ENCODE data around the gene ECD.

DNA sequence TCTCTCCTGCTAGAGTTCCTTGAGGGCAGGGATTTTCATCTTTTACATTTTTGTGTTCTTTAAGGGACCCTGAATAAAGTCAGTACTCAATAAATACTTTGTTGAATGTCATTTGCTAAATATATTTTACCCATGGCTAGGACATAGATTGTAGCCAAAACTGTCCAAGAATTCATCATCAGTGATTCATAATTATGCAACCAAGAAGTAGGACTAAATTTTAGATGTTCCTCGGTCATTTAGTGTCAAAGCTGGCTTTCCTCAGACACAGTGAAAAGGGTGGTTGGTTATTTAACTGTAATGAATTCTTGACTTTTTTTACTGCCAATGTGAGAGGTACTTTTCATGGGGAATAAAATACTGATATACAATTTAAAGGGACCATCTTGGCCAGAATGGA lies 54.3 kb downstream of the ECD start:
- TF ChIP-seq, protein P1, sequence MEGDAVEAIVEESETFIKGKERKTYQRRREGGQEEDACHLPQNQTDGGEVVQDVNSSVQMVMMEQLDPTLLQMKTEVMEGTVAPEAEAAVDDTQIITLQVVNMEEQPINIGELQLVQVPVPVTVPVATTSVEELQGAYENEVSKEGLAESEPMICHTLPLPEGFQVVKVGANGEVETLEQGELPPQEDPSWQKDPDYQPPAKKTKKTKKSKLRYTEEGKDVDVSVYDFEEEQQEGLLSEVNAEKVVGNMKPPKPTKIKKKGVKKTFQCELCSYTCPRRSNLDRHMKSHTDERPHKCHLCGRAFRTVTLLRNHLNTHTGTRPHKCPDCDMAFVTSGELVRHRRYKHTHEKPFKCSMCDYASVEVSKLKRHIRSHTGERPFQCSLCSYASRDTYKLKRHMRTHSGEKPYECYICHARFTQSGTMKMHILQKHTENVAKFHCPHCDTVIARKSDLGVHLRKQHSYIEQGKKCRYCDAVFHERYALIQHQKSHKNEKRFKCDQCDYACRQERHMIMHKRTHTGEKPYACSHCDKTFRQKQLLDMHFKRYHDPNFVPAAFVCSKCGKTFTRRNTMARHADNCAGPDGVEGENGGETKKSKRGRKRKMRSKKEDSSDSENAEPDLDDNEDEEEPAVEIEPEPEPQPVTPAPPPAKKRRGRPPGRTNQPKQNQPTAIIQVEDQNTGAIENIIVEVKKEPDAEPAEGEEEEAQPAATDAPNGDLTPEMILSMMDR (IDR thresholded peaks at IDR 0.05 in 4 of 5, conservative IDR thresholded peaks at IDR 0.05 in 1 of 5): no peak
- peak in 1 of 2 donors; percentile 13 for TF ChIP-seq POLR2A (IDR thresholded peaks at IDR 0.05)
